Caco-2 (cell line): ENCODE data around the gene DHX57. TPM values are rescaled to one million over a fixed set of nuclear protein-coding genes. Genes with fewer than 3 reads are reported as not detected.

Experiments
- BruUV-seq: library from RNA; stranded (reverse); fragments of 400-500 nt; replicated peaks from 2 replicates; lab custom pipeline; 2021; lab: Mats Ljungman, UMichigan
- CTCF ChIA-PET: fragments of 300-600 bp; sonication (Branson Sonifier 250); formaldehyde crosslinking; loops from one replicate; lab custom pipeline; 2022; ENCODE audit warnings: antibody characterized with exemption; lab: Charles Lee
- POLR2A ChIA-PET: fragments of 300-600 bp; sonication (Branson Sonifier 250); formaldehyde crosslinking; loops from one replicate; lab custom pipeline; 2022; ENCODE audit warnings: antibody characterized with exemption; lab: Charles Lee
- DNase-seq, 2 experiments: peaks; one replicate each; pipeline versions ENCODE4 v3.0.0 to v3.0.0-alpha.2; 2020 to 2022
- H3K27me3 ChIP-seq: replicated peaks from 2 replicates; pipeline ENCODE4 v1.6.0; 2011; ENCODE audit warnings: low read length; ENCODE audit not compliant: control insufficient read depth, insufficient read depth
- H3K36me3 ChIP-seq: 2 replicates; pipeline ENCODE4 v1.5.1; 2011; ENCODE audit warnings: low read length; ENCODE audit not compliant: control insufficient read depth, insufficient read depth
- H3K4me1 ChIP-seq: fragments of 250-450 bp; sonication (Bioruptor Pico); 2 replicates; pipeline ENCODE4 v1.5.1; 2020; ENCODE audit warnings: mild to moderate bottlenecking
- H3K4me3 ChIP-seq: 2 replicates; pipeline ENCODE4 v1.5.1; 2011; ENCODE audit warnings: low read depth, mild to moderate bottlenecking, control low read depth, low read length
- H3K9me3 ChIP-seq: fragments of 250-450 bp; sonication (Bioruptor Pico); 2 replicates; pipeline ENCODE4 v1.5.1; 2020; ENCODE audit warnings: mild to moderate bottlenecking, moderate library complexity
- H3K27ac Mint-ChIP-seq: one replicate; pipeline ENCODE4 v1.8.0; 2022; ENCODE audit warnings: mixed read lengths; ENCODE audit not compliant: unreplicated experiment
- H3K27me3 Mint-ChIP-seq: one replicate; pipeline ENCODE4 v1.8.0; 2022; ENCODE audit warnings: mixed read lengths; ENCODE audit not compliant: insufficient read depth, unreplicated experiment
- H3K36me3 Mint-ChIP-seq: one replicate; pipeline ENCODE4 v1.8.0; 2022; ENCODE audit warnings: mild to moderate bottlenecking, mixed read lengths; ENCODE audit not compliant: insufficient read depth, unreplicated experiment
- H3K4me1 Mint-ChIP-seq: one replicate; pipeline ENCODE4 v1.8.0; 2022; ENCODE audit warnings: low read depth, mixed read lengths; ENCODE audit not compliant: unreplicated experiment
- H3K4me3 Mint-ChIP-seq: one replicate; pipeline ENCODE4 v1.8.0; 2022; ENCODE audit warnings: mild to moderate bottlenecking, moderate library complexity, mixed read lengths; ENCODE audit not compliant: unreplicated experiment
- H3K9me3 Mint-ChIP-seq: one replicate; pipeline ENCODE4 v1.8.0; 2022; ENCODE audit warnings: mixed read lengths; ENCODE audit not compliant: unreplicated experiment
- CTCF ChIP-seq, 2 experiments: fragments of 200-600 bp in 1 of 2; IDR thresholded peaks; 1 replicate in 1 of 2; 2 replicates in 1 of 2; pipeline versions ENCODE4 v1.5.1 to v1.8.0; 2011 to 2022; ENCODE audit warnings: antibody characterized with exemption in 1 of 2, control low read depth in 1 of 2, inconsistent platforms in 1 of 2, low read depth in 1 of 2, low read length in 1 of 2, mild to moderate bottlenecking in 1 of 2, moderate library complexity in 1 of 2; ENCODE audit not compliant: insufficient read depth in 1 of 2, severe bottlenecking in 1 of 2, unreplicated experiment in 1 of 2
- intact Hi-C: fragments of 100-400 bp; cut with micrococcal nuclease; formaldehyde crosslinking; loops from one replicate; pipeline ENCODE4 v1.10.0; 2022; ENCODE audit not compliant: unreplicated experiment
- total RNA-seq: library from RNA; stranded (reverse); gene quantifications from 2 replicates; pipeline ENCODE4 v1.2.3, GENCODE V29; 2022

Gene DHX57
- total RNA-seq, 1 experiment from 2014 or later = 20.6 TPM

GRCh38 chr2:38887902-38888554 lies 12.3 kb upstream of the DHX57 start:
- no peaks in the 10 kb centered on the region for H3K4me1 Mint-ChIP-seq
- CTCF ChIA-PET = no interaction called here
- no peaks in the 10 kb centered on the region for H3K36me3 Mint-ChIP-seq
- BruUV-seq = no TSS peak
- intact Hi-C loops = no loop called here
- no peak overlapping the region for H3K4me3 ChIP-seq
- POLR2A ChIA-PET = no interaction called here
- H3K27me3 ChIP-seq = no peaks in the 10 kb centered on the region
- no peak overlapping the region for H3K27ac Mint-ChIP-seq
- DNase-seq = no peak
- H3K4me3 Mint-ChIP-seq = no peak overlapping the region
- no peaks in the 10 kb centered on the region for H3K9me3 Mint-ChIP-seq
- no peaks in the 10 kb centered on the region for H3K9me3 ChIP-seq
- peaks cover 4% of the 10 kb centered on the region for H3K27me3 Mint-ChIP-seq
- TF ChIP-seq CTCF (IDR thresholded peaks at IDR 0.05; ENCODE audit: insufficient read depth in 1 of 2, low read depth in 1 of 2, low read length in 1 of 2, severe bottlenecking in 1 of 2, unreplicated experiment in 1 of 2) = no peak
- H3K4me1 ChIP-seq = no peaks in the 10 kb centered on the region
- H3K36me3 ChIP-seq = no peaks in the 10 kb centered on the region

DNA sequence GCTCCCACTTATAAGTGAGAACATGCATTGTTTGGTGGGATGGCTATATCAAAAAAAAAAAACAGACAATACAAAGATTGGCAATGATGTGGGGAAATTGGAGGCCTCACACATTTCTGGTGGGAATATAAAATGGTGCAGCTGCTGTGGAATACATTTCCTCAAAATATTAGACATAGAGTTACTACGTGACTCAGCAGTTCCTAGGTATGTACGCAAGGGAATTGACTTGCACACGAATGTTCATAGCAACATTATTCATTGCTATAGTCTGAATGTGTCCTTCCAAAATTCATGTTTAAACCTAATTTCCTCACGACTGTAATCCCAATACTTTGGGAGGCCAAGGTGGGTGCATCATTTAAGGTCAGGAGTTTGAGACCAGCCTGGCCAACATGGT lies 11.6 kb upstream of the DHX57 start:
- intact Hi-C loops = no loop called here
- no TSS peak for BruUV-seq
- Histone ChIP-seq H3K27me3 (no peaks in the 10 kb centered on the region), H3K9me3 (no peaks in the 10 kb centered on the region), H3K4me1 (no peaks in the 10 kb centered on the region), H3K4me3 (no peak overlapping the region), H3K36me3 (no peaks in the 10 kb centered on the region)
- Mint-ChIP-seq H3K27me3 (peaks cover 4% of the 10 kb centered on the region), H3K9me3 (no peaks in the 10 kb centered on the region), H3K4me3 (no peak overlapping the region), H3K27ac (no peak overlapping the region), H3K4me1 (no peaks in the 10 kb centered on the region), H3K36me3 (no peaks in the 10 kb centered on the region)
- TF ChIP-seq CTCF (IDR thresholded peaks at IDR 0.05; ENCODE audit: insufficient read depth in 1 of 2, low read depth in 1 of 2, low read length in 1 of 2, severe bottlenecking in 1 of 2, unreplicated experiment in 1 of 2) = no peak
- ChIA-PET CTCF (no interaction called here), POLR2A (no interaction called here)
- no peak for DNase-seq

- Mint-ChIP-seq H3K27ac (no peak overlapping the region), H3K36me3 (no peaks in the 10 kb centered on the region), H3K27me3 (peaks cover under 1% of the 10 kb centered on the region), H3K4me3 (no peak overlapping the region), H3K9me3 (no peaks in the 10 kb centered on the region), H3K4me1 (no peaks in the 10 kb centered on the region)
- Histone ChIP-seq H3K9me3 (no peaks in the 10 kb centered on the region), H3K4me3 (no peak overlapping the region), H3K4me1 (no peaks in the 10 kb centered on the region), H3K27me3 (no peaks in the 10 kb centered on the region), H3K36me3 (no peaks in the 10 kb centered on the region)
- intact Hi-C loops = no loop called here
- ChIA-PET POLR2A (no interaction called here), CTCF (no interaction called here)
- TF ChIP-seq CTCF (IDR thresholded peaks at IDR 0.05; ENCODE audit: insufficient read depth in 1 of 2, low read depth in 1 of 2, low read length in 1 of 2, severe bottlenecking in 1 of 2, unreplicated experiment in 1 of 2) = no peak
- no peak for DNase-seq
- no TSS peak for BruUV-seq
These were observed 10.3 kb upstream of the DHX57 start for GRCh38 chr2:38886063-38886462.
